SK-N-SH (cell line): Measurements from ENCODE around the gene NTM.

Experiments
- ELF1 ChIP-seq: IDR thresholded peaks from 2 replicates; pipeline ENCODE4 v1.4.0; 2012
- EP300 ChIP-seq, 2 experiments: IDR thresholded peaks; 2 replicates each; pipeline versions ENCODE4 v1.4.0 to v1.6.1; 2012; ENCODE audit warnings: borderline replicate concordance in 1 of 2, low read depth in 1 of 2, low read length in 1 of 2
- EZH2phosphoT487 ChIP-seq: fragments of 200-600 bp; sonication (generic); IDR thresholded peaks from 2 replicates; pipeline ENCODE4 v1.6.1; 2017; ENCODE audit warnings: low read depth, mixed run types, mild to moderate bottlenecking, antibody characterized with exemption, moderate library complexity, borderline replicate concordance
- FOXM1 ChIP-seq: IDR thresholded peaks from 2 replicates; pipeline ENCODE4 v1.4.0; 2012; ENCODE audit warnings: low read depth, mild to moderate bottlenecking
- GABPA ChIP-seq: IDR thresholded peaks from 2 replicates; pipeline ENCODE4 v1.4.0; 2012; ENCODE audit warnings: low read depth, mild to moderate bottlenecking
- POLR2AphosphoS5 ChIP-seq: IDR thresholded peaks from 2 replicates; pipeline ENCODE4 v1.6.1; 2012; ENCODE audit warnings: low read depth, low read length
- RAD21 ChIP-seq: IDR thresholded peaks from 2 replicates; pipeline ENCODE4 v1.6.1; 2012; ENCODE audit warnings: mild to moderate bottlenecking, low read length
- SIN3A ChIP-seq: IDR thresholded peaks from 2 replicates; pipeline ENCODE4 v1.6.1; 2012; ENCODE audit warnings: low read depth, mild to moderate bottlenecking, low read length, moderate library complexity, borderline replicate concordance
- TEAD4 ChIP-seq: IDR thresholded peaks from 2 replicates; pipeline ENCODE4 v1.4.0; 2012; ENCODE audit warnings: mild to moderate bottlenecking, borderline replicate concordance; ENCODE audit not compliant: insufficient read depth
- TF ChIP-seq, protein P1 (sequence below): fragments of 200-600 bp; sonication (generic); IDR thresholded peaks from 2 replicates; pipeline ENCODE4 v1.6.1; 2017; ENCODE audit warnings: antibody characterized with exemption, mild to moderate bottlenecking, moderate library complexity
- TF ChIP-seq, protein P2 (sequence below): IDR thresholded peaks from 2 replicates; pipeline ENCODE4 v1.4.0; 2012; ENCODE audit warnings: low read depth
- TF ChIP-seq, protein P3 (sequence below): IDR thresholded peaks from 2 replicates; pipeline ENCODE4 v1.4.0; 2012; ENCODE audit warnings: low read depth, borderline replicate concordance
- TF ChIP-seq, protein P4 (sequence below): IDR thresholded peaks from 2 replicates; pipeline ENCODE4 v1.6.1; 2012; ENCODE audit warnings: mild to moderate bottlenecking, low read depth, low read length, moderate library complexity
- TF ChIP-seq, protein P5 (sequence below): IDR thresholded peaks from 2 replicates; pipeline ENCODE4; 2012

DNA sequence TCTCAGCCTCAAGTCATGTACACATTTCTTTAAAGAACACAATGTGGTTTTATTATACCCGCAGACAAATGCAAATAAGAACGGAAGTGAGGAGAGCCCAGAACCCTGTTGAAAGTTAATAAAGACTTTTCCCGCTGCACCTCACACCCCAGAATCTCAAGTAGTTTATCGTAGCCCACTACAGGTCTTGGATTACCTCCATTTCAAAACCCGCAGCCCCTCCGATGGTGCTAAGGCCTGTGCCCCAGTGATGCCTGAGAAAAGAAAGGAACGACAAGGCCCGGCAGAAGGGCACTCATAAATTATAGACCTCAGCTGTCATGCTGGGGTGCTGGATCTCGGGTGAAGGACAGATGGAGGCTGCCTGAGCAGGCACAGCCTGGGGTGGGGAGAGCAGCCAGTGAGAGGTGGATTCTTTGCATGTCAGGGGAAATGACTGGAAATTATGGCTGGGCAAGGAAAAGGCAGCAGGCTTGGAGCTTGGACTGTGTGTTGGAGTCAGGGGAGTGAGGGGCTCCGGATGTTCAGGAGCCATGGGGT lies 354.1 kb downstream of the NTM start:
- TF ChIP-seq RAD21, result no peak
- TF ChIP-seq, protein P1, sequence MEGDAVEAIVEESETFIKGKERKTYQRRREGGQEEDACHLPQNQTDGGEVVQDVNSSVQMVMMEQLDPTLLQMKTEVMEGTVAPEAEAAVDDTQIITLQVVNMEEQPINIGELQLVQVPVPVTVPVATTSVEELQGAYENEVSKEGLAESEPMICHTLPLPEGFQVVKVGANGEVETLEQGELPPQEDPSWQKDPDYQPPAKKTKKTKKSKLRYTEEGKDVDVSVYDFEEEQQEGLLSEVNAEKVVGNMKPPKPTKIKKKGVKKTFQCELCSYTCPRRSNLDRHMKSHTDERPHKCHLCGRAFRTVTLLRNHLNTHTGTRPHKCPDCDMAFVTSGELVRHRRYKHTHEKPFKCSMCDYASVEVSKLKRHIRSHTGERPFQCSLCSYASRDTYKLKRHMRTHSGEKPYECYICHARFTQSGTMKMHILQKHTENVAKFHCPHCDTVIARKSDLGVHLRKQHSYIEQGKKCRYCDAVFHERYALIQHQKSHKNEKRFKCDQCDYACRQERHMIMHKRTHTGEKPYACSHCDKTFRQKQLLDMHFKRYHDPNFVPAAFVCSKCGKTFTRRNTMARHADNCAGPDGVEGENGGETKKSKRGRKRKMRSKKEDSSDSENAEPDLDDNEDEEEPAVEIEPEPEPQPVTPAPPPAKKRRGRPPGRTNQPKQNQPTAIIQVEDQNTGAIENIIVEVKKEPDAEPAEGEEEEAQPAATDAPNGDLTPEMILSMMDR, result no peak
- TF ChIP-seq, protein P2, sequence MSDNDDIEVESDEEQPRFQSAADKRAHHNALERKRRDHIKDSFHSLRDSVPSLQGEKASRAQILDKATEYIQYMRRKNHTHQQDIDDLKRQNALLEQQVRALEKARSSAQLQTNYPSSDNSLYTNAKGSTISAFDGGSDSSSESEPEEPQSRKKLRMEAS, result no peak
- no peak for TF ChIP-seq FOXM1
- TF ChIP-seq GABPA, result no peak
- TF ChIP-seq EP300 (IDR thresholded peaks at IDR 0.05; ENCODE audit: borderline replicate concordance in 1 of 2, low read depth in 1 of 2, low read length in 1 of 2), result no peak
- no peak for TF ChIP-seq TEAD4
- TF ChIP-seq POLR2AphosphoS5, result no peak
- no peak for TF ChIP-seq ELF1
- TF ChIP-seq, protein P3, sequence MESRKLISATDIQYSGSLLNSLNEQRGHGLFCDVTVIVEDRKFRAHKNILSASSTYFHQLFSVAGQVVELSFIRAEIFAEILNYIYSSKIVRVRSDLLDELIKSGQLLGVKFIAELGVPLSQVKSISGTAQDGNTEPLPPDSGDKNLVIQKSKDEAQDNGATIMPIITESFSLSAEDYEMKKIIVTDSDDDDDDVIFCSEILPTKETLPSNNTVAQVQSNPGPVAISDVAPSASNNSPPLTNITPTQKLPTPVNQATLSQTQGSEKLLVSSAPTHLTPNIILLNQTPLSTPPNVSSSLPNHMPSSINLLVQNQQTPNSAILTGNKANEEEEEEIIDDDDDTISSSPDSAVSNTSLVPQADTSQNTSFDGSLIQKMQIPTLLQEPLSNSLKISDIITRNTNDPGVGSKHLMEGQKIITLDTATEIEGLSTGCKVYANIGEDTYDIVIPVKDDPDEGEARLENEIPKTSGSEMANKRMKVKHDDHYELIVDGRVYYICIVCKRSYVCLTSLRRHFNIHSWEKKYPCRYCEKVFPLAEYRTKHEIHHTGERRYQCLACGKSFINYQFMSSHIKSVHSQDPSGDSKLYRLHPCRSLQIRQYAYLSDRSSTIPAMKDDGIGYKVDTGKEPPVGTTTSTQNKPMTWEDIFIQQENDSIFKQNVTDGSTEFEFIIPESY, result no peak
- TF ChIP-seq, protein P4, sequence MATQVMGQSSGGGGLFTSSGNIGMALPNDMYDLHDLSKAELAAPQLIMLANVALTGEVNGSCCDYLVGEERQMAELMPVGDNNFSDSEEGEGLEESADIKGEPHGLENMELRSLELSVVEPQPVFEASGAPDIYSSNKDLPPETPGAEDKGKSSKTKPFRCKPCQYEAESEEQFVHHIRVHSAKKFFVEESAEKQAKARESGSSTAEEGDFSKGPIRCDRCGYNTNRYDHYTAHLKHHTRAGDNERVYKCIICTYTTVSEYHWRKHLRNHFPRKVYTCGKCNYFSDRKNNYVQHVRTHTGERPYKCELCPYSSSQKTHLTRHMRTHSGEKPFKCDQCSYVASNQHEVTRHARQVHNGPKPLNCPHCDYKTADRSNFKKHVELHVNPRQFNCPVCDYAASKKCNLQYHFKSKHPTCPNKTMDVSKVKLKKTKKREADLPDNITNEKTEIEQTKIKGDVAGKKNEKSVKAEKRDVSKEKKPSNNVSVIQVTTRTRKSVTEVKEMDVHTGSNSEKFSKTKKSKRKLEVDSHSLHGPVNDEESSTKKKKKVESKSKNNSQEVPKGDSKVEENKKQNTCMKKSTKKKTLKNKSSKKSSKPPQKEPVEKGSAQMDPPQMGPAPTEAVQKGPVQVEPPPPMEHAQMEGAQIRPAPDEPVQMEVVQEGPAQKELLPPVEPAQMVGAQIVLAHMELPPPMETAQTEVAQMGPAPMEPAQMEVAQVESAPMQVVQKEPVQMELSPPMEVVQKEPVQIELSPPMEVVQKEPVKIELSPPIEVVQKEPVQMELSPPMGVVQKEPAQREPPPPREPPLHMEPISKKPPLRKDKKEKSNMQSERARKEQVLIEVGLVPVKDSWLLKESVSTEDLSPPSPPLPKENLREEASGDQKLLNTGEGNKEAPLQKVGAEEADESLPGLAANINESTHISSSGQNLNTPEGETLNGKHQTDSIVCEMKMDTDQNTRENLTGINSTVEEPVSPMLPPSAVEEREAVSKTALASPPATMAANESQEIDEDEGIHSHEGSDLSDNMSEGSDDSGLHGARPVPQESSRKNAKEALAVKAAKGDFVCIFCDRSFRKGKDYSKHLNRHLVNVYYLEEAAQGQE, result no peak
- no peak for TF ChIP-seq EZH2phosphoT487
- TF ChIP-seq SIN3A, result no peak
- TF ChIP-seq, protein P5, sequence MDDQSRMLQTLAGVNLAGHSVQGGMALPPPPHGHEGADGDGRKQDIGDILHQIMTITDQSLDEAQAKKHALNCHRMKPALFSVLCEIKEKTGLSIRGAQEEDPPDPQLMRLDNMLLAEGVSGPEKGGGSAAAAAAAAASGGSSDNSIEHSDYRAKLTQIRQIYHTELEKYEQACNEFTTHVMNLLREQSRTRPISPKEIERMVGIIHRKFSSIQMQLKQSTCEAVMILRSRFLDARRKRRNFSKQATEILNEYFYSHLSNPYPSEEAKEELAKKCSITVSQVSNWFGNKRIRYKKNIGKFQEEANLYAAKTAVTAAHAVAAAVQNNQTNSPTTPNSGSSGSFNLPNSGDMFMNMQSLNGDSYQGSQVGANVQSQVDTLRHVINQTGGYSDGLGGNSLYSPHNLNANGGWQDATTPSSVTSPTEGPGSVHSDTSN, result no peak
